Natural killer cell (primary cell): ENCODE measurements around the gene RNU1-2. TPM values are rescaled to one million over a fixed set of nuclear protein-coding genes. Genes with fewer than 3 reads are reported as not detected.
"Not testable (repeated sequence)": the region's sequence is repeated elsewhere in the genome, so short reads cannot be mapped to it uniquely, and the experiment has no call there.

Experiments
- ATAC-seq, 3 donors: fragments of 150-1000 bp in 2 of 3; fragments of 200-7000 bp in 1 of 3; cut with Tn5 transposase; 1 replicate in 1 of 3; 2 replicates in 2 of 3; pipeline ENCODE4 v1.10.0; 2021; ENCODE audit warnings: mild to moderate bottlenecking in 2 of 3, moderate library complexity in 2 of 3
- DNase-seq, 2 donors: peaks; one replicate each; pipeline versions ENCODE4 v3.0.0 to v3.0.0-alpha.2; 2013 to 2021; ENCODE audit warnings: mixed read lengths in 1 of 2
- H3K27ac ChIP-seq: one replicate; pipeline ENCODE4 v1.5.1; 2013; ENCODE audit warnings: mild to moderate bottlenecking, low read length
- H3K27me3 ChIP-seq: one replicate; pipeline ENCODE4 v1.6.1; 2013; ENCODE audit warnings: low read length; ENCODE audit not compliant: control insufficient read depth, insufficient read depth
- H3K36me3 ChIP-seq: one replicate; pipeline ENCODE4 v1.6.1; 2013; ENCODE audit warnings: low read length; ENCODE audit not compliant: control insufficient read depth, insufficient read depth
- H3K4me1 ChIP-seq: one replicate; pipeline ENCODE4 v1.6.1; 2013; ENCODE audit warnings: low read length; ENCODE audit not compliant: control insufficient read depth, insufficient read depth
- H3K4me3 ChIP-seq: one replicate; pipeline ENCODE4 v1.5.1; 2013; ENCODE audit warnings: low read length
- H3K9me3 ChIP-seq: one replicate; pipeline ENCODE4 v1.6.1; 2013; ENCODE audit warnings: low read length; ENCODE audit not compliant: control insufficient read depth, insufficient read depth
- H3K27ac Mint-ChIP-seq, 2 donors: one replicate each; pipeline ENCODE4 v1.8.0; 2022; ENCODE audit warnings: mild to moderate bottlenecking in 2 of 2, mixed read lengths in 2 of 2, moderate library complexity in 1 of 2
- H3K27me3 Mint-ChIP-seq, 2 donors: one replicate each; pipeline ENCODE4 v1.8.0; 2022; ENCODE audit warnings: low read depth in 2 of 2, mixed read lengths in 2 of 2
- H3K36me3 Mint-ChIP-seq: one replicate; pipeline ENCODE4 v1.8.0; 2022; ENCODE audit warnings: mixed read lengths
- H3K4me1 Mint-ChIP-seq, 2 donors: one replicate each; pipeline ENCODE4 v1.8.0; 2022; ENCODE audit warnings: mixed read lengths in 2 of 2
- H3K4me3 Mint-ChIP-seq: one replicate; pipeline ENCODE4 v1.8.0; 2022; ENCODE audit warnings: mild to moderate bottlenecking, moderate library complexity, mixed read lengths
- H3K9me3 Mint-ChIP-seq, 2 donors: one replicate each; pipeline ENCODE4 v1.8.0; 2022; ENCODE audit warnings: mixed read lengths in 2 of 2
- WGBS: methylation state at CpG from one replicate; pipeline ENCODE4 v1.1.7; 2013; ENCODE audit warnings: missing lambda C conversion rate; ENCODE audit not compliant: insufficient coverage; 5-methylcytosine and 5-hydroxymethylcytosine counted together
- intact Hi-C: fragments of 100-400 bp; cut with micrococcal nuclease; formaldehyde crosslinking; loops from one replicate; pipeline ENCODE4 v1.14.2; 2022
- total RNA-seq, 4 donors: library from RNA; stranded (reverse); fragments of 120-200 nt in 1 of 4; gene quantifications; one replicate each; pipeline versions ENCODE4 v1.2.3 to v1.2.4, GENCODE V29; 2013 to 2022

Gene RNU1-2
- total RNA-seq, 3 donors from 2014 or later (not counting 1 experiment from before 2014, with no cell fraction given) = 2,937 to 3,261 (median 3,038) TPM

DNA sequence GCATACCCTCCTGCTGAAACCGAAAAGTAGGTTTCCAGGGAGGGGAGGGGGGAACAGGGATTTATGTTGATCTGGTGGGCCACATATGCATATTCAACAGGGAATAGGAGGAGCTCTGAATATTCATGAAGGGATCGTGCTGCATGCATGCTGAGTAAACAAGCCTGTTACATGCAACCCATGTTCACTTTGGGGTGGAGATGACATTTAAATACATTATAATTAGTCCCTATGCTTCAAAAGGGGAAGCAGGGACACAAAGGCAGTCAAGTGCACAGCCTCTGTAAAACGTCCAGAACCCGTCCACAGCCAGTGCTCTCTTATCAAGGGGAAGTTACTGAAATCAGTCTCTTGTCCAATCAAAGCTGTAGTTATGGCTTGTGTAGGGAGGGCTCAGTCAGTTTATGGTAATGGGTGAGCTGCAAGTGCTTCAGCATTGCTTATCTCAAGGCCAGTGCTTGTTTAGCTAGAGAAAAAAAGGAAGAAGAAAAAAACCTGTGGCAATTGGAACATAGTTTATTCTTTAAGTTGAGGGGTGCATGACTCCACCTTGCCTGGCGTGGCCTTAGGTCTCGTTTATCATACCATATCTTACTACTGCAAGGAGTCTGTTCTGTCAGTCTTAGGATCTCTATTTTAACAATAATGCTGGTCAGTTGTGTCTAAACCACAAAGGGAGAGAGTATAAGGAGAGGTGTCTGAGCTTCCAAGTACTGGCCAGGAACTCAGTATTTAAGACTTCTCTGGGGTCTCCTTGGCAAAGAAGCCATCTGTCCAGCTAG is 28.7 kb upstream of the RNU1-2 start:
- H3K27ac Mint-ChIP-seq, H3K4me3 Mint-ChIP-seq, H3K9me3 ChIP-seq, H3K27ac ChIP-seq, H3K36me3 Mint-ChIP-seq, ATAC-seq, H3K9me3 Mint-ChIP-seq, H3K36me3 ChIP-seq, H3K4me3 ChIP-seq, H3K27me3 ChIP-seq, H3K4me1 ChIP-seq, intact Hi-C loops, DNase-seq, H3K4me1 Mint-ChIP-seq: not testable (repeated sequence)
- H3K27me3 Mint-ChIP-seq = peaks cover 7 to 12% of the 10 kb centered on the region in 2 donors
- no CpG with 5 or more reads among the region's 6 CpGs for WGBS

DNA sequence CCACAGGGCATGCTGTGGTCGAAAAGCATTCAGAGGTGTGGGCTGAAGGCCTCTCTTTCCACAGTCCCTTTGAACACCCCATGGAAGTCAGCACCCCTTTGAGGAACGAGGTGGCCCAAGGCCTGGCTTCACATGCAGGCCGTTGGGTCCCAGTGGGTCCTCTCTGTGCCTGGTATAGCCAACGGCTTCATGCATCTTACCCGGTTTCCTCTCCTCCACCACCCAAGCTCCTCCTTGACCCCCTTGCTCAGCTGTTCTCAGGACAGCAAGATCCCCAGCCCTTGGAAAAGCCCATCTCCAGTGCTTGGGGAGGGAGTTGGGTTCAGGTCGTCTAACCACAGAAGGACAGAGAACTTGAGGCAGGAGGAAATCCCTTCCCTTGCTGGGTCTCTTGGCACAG is 27.0 kb upstream of the RNU1-2 start:
- WGBS = 76% methylated on average over 3 of the region's 6 CpGs
- not testable (repeated sequence) for H3K27ac Mint-ChIP-seq

GRCh38 chr1:16869996-16870395 is 25.8 kb upstream of the RNU1-2 start:
- peaks cover 14% of the 10 kb centered on the region for H3K4me1 ChIP-seq
- H3K9me3 Mint-ChIP-seq, H3K36me3 ChIP-seq, H3K27ac ChIP-seq, H3K27ac Mint-ChIP-seq, H3K9me3 ChIP-seq, ATAC-seq, H3K36me3 Mint-ChIP-seq, H3K4me3 Mint-ChIP-seq, DNase-seq, H3K4me3 ChIP-seq, H3K27me3 ChIP-seq, intact Hi-C loops: not testable (repeated sequence)
- peaks cover 6 to 19% of the 10 kb centered on the region in 2 donors for H3K4me1 Mint-ChIP-seq
- peaks cover 7 to 16% of the 10 kb centered on the region in 2 donors for H3K27me3 Mint-ChIP-seq
- WGBS = 88% methylated on average over 6 of the region's 7 CpGs

More for the DNA sequence above, 27.0 kb upstream of the RNU1-2 start:
- H3K36me3 ChIP-seq, H3K36me3 Mint-ChIP-seq, H3K9me3 Mint-ChIP-seq, H3K9me3 ChIP-seq, intact Hi-C loops, ATAC-seq, DNase-seq, H3K4me3 Mint-ChIP-seq, H3K27me3 ChIP-seq, H3K4me3 ChIP-seq, H3K27ac ChIP-seq: not testable (repeated sequence)
- peaks cover 12% of the 10 kb centered on the region for H3K4me1 ChIP-seq
- Mint-ChIP-seq H3K4me1 (peaks cover 3 to 17% of the 10 kb centered on the region in 2 donors), H3K27me3 (peaks cover 7 to 15% of the 10 kb centered on the region in 2 donors)

- H3K27me3 Mint-ChIP-seq = peaks cover 17 to 26% of the 10 kb centered on the region in 2 donors
- intact Hi-C loops, DNase-seq, H3K36me3 Mint-ChIP-seq, H3K36me3 ChIP-seq, H3K27me3 ChIP-seq, ATAC-seq, H3K27ac Mint-ChIP-seq, H3K9me3 ChIP-seq, H3K4me3 ChIP-seq, H3K9me3 Mint-ChIP-seq, H3K27ac ChIP-seq: not testable (repeated sequence)
- H3K4me3 Mint-ChIP-seq = peak overlapping the region; percentile 59
- H3K4me1 ChIP-seq = peaks cover 14% of the 10 kb centered on the region
- WGBS = 91% methylated on average over 21 of the region's 23 CpGs
- H3K4me1 Mint-ChIP-seq = peaks cover 6 to 19% of the 10 kb centered on the region in 2 donors
These were observed 24.6 kb upstream of the RNU1-2 start for GRCh38 chr1:16871171-16871570.

GRCh38 chr1:16872152-16873075 is 23.4 kb upstream of the RNU1-2 start:
- H3K27me3 ChIP-seq, H3K27ac ChIP-seq, intact Hi-C loops, H3K36me3 Mint-ChIP-seq, H3K9me3 Mint-ChIP-seq, H3K9me3 ChIP-seq, H3K36me3 ChIP-seq: not testable (repeated sequence)
- H3K4me1 ChIP-seq = peaks cover 14% of the 10 kb centered on the region
- peak overlapping the region; percentile 72 for H3K4me3 Mint-ChIP-seq
- H3K4me3 ChIP-seq = peak overlapping the region; percentile 10
- WGBS = 52% methylated on average over 45 of the region's 66 CpGs
- peak overlapping the region in 1 of 2 donors; percentile 2 for H3K27ac Mint-ChIP-seq
- peaks cover 21 to 29% of the 10 kb centered on the region in 2 donors for H3K27me3 Mint-ChIP-seq
- peak; percentile 46 to 47 for DNase-seq
- peak; percentile 51 to 62 (median 59) for ATAC-seq
- H3K4me1 Mint-ChIP-seq = peaks cover 6 to 19% of the 10 kb centered on the region in 2 donors

DNA sequence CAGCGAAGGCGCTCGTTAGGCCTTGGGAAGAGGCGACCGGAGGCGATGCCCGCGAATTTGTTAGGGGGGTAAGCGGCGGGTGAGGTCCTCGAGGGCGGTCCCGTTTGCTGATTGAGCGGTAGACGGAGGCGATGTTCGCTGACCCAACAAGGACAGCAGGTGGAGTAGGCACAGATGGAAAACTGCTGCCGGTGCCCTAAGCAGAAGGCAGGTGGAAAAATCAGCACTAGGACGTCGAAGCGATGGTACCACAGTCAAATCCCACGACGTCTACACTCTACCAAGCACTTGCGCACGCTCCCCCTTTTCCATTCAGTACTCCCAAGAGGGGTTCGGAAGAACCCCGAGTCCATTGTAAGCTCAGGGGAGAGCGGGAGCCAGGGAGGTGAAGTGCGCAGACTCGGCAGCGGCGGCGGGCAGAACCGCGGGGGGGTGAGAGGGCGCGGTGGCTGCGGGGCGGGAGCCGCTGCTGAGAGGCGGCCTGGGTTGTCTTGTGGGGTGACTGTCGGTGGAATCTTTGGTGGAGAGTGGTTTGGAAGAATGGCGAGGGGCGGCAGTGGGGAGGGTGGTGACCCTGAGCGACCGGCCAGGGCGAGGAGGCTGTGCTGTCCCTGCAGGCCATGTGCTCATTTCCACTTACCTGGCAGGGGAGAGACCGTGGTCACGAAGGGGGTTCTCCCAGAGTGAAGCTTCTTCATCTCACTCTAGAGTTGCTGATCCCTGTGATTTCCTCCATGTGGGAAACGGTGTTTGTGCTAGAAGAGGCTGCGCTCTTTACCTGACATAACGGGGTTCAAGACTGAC is 22.5 kb upstream of the RNU1-2 start:
- Histone ChIP-seq H3K4me3 (peak overlapping the region; percentile 20), H3K4me1 (peaks cover 14% of the 10 kb centered on the region)
- H3K36me3 ChIP-seq, H3K27ac ChIP-seq, H3K9me3 Mint-ChIP-seq, H3K27me3 ChIP-seq, H3K36me3 Mint-ChIP-seq, intact Hi-C loops, H3K9me3 ChIP-seq: not testable (repeated sequence)
- DNase-seq = peak; percentile 41 to 84
- Mint-ChIP-seq H3K27ac (peak overlapping the region in 1 of 2 donors; percentile 2), H3K4me1 (peaks cover 6 to 19% of the 10 kb centered on the region in 2 donors), H3K4me3 (peak overlapping the region; percentile 63), H3K27me3 (peaks cover 21 to 29% of the 10 kb centered on the region in 2 donors)
- WGBS = 30% methylated on average over 33 of the region's 52 CpGs
- peak; percentile 46 to 64 (median 62) for ATAC-seq
